GM12878 (cell line): ENCODE data around the gene FADS1.

Experiments used
- EZH2 ChIP-seq: IDR thresholded peaks from 2 replicates; pipeline ENCODE4 v1.6.1; 2012; ENCODE audit warnings: low read depth, mild to moderate bottlenecking, control low read depth, inconsistent platforms, low read length, borderline replicate concordance; ENCODE audit not compliant: control insufficient read depth
- FOXK2 ChIP-seq: fragments of 450-650 bp; IDR thresholded peaks from 2 replicates; pipeline ENCODE4 v1.6.1; 2017; ENCODE audit warnings: mild to moderate bottlenecking, moderate library complexity
- FOXM1 ChIP-seq: IDR thresholded peaks from 2 replicates; pipeline ENCODE4 v1.6.1; 2012; ENCODE audit warnings: low read depth, mild to moderate bottlenecking, inconsistent platforms, low read length, moderate library complexity
- NR2C1 ChIP-seq: fragments of 450-650 bp; IDR thresholded peaks from 2 replicates; pipeline ENCODE4 v1.6.1; 2017; ENCODE audit warnings: antibody characterized with exemption, mild to moderate bottlenecking, moderate library complexity
- POLR2A ChIP-seq: IDR thresholded peaks from 2 replicates; pipeline ENCODE4 v1.6.1; 2011; ENCODE audit warnings: low read depth, mild to moderate bottlenecking, low read length
- POLR2AphosphoS2 ChIP-seq: IDR thresholded peaks from 2 replicates; pipeline ENCODE4 v1.6.1; 2011; ENCODE audit warnings: low read depth, mild to moderate bottlenecking, low read length, improper control_type of control experiment, moderate library complexity
- POLR2AphosphoS5 ChIP-seq: IDR thresholded peaks from 2 replicates; pipeline ENCODE4 v1.6.1; 2011; ENCODE audit warnings: mild to moderate bottlenecking, low read length, inconsistent platforms
- RAD21 ChIP-seq: IDR thresholded peaks from 2 replicates; pipeline ENCODE4 v1.6.1; 2011; ENCODE audit warnings: mild to moderate bottlenecking, low read depth, low read length, moderate library complexity; ENCODE audit not compliant: insufficient read depth
- SIN3A ChIP-seq: IDR thresholded peaks from 2 replicates; pipeline ENCODE4 v1.6.1; 2012; ENCODE audit warnings: low read depth, low read length, improper control_type of control experiment
- TAF1 ChIP-seq: IDR thresholded peaks from 2 replicates; pipeline ENCODE4 v1.6.1; 2011; ENCODE audit warnings: mild to moderate bottlenecking, low read depth, low read length, borderline replicate concordance
- TCF12 ChIP-seq: IDR thresholded peaks from 2 replicates; pipeline ENCODE4 v1.6.1; 2011; ENCODE audit warnings: low read depth, mild to moderate bottlenecking, low read length
- TF ChIP-seq, protein P1 (sequence below), 3 experiments: IDR thresholded peaks in 2 of 3; conservative IDR thresholded peaks in 1 of 3; 2 replicates each; pipeline ENCODE4 v1.5.1; 2011; ENCODE audit warnings: low read depth in 3 of 3, low read length in 3 of 3, mild to moderate bottlenecking in 3 of 3, control low read depth in 2 of 3, moderate library complexity in 2 of 3, inconsistent platforms in 1 of 3, mixed read lengths in 1 of 3; ENCODE audit not compliant: control insufficient read depth in 2 of 3, insufficient read depth in 1 of 3; ENCODE audit errors: extremely low read depth in 1 of 3
- TF ChIP-seq, protein P2 (sequence below): IDR thresholded peaks from 2 replicates; pipeline ENCODE4 v1.6.1; 2011; ENCODE audit warnings: mild to moderate bottlenecking, low read depth, low read length, moderate library complexity; ENCODE audit not compliant: insufficient replicate concordance
- TF ChIP-seq, protein P3 (sequence below): IDR thresholded peaks from 2 replicates; pipeline ENCODE4 v1.6.1; 2012; ENCODE audit warnings: low read depth, low read length, improper control_type of control experiment

DNA sequence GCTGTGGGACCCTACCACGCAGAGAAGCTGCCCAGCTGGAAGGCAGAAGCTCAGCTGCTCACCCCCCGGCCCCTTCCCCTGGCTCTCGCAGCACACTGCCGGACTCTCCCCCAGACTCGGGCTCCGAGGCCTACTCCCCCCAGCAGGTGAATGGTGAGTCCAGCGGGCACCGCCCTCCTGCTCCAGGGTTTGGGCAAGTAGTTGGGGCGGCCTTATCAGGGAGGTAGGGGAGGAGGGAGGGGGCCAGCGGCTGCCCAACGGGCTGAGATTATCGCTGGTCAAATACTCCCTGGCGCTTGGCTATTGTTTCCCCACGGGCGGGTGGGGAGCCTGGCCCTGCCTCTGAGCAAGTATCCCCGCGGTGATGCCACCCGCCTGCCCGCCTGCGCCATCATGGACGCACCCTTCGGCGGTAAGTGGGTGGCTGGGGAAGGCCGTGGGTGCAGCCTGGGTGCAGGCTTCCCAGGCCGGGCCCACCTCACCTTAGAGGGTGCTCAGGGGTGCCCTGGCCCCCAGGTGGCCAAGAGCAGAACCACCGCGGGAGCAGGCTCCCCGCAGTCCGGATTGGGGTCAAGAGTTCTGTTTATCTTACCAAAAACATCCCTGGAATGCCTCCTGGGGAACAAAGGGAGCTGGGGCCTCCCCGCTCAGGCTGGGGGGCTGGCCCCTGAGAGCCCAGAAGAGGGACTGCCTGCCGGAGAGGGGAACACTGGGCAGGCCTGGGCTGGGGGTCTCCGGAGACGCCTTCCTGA lies 47.5 kb downstream of the FADS1 start:
- TF ChIP-seq, protein P1, sequence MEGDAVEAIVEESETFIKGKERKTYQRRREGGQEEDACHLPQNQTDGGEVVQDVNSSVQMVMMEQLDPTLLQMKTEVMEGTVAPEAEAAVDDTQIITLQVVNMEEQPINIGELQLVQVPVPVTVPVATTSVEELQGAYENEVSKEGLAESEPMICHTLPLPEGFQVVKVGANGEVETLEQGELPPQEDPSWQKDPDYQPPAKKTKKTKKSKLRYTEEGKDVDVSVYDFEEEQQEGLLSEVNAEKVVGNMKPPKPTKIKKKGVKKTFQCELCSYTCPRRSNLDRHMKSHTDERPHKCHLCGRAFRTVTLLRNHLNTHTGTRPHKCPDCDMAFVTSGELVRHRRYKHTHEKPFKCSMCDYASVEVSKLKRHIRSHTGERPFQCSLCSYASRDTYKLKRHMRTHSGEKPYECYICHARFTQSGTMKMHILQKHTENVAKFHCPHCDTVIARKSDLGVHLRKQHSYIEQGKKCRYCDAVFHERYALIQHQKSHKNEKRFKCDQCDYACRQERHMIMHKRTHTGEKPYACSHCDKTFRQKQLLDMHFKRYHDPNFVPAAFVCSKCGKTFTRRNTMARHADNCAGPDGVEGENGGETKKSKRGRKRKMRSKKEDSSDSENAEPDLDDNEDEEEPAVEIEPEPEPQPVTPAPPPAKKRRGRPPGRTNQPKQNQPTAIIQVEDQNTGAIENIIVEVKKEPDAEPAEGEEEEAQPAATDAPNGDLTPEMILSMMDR (IDR thresholded peaks at IDR 0.05 in 2 of 3, conservative IDR thresholded peaks at IDR 0.05 in 1 of 3; ENCODE audit: control insufficient read depth in 2 of 3, extremely low read depth in 1 of 3, insufficient read depth in 1 of 3, low read depth in 3 of 3, low read length in 3 of 3), result no peak
- TF ChIP-seq RAD21, result no peak
- TF ChIP-seq POLR2AphosphoS5, result no peak
- TF ChIP-seq EZH2, result no peak
- no peak for TF ChIP-seq TAF1
- no peak for TF ChIP-seq POLR2A
- TF ChIP-seq POLR2AphosphoS2, result no peak
- no peak for TF ChIP-seq FOXM1
- TF ChIP-seq, protein P2, sequence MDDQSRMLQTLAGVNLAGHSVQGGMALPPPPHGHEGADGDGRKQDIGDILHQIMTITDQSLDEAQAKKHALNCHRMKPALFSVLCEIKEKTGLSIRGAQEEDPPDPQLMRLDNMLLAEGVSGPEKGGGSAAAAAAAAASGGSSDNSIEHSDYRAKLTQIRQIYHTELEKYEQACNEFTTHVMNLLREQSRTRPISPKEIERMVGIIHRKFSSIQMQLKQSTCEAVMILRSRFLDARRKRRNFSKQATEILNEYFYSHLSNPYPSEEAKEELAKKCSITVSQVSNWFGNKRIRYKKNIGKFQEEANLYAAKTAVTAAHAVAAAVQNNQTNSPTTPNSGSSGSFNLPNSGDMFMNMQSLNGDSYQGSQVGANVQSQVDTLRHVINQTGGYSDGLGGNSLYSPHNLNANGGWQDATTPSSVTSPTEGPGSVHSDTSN, result no peak
- TF ChIP-seq, protein P3, sequence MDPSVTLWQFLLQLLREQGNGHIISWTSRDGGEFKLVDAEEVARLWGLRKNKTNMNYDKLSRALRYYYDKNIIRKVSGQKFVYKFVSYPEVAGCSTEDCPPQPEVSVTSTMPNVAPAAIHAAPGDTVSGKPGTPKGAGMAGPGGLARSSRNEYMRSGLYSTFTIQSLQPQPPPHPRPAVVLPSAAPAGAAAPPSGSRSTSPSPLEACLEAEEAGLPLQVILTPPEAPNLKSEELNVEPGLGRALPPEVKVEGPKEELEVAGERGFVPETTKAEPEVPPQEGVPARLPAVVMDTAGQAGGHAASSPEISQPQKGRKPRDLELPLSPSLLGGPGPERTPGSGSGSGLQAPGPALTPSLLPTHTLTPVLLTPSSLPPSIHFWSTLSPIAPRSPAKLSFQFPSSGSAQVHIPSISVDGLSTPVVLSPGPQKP, result no peak
- no peak for TF ChIP-seq FOXK2
- no peak for TF ChIP-seq TCF12
- TF ChIP-seq NR2C1, result no peak
- TF ChIP-seq SIN3A, result no peak
